Measurements from ENCODE around the gene PDGFRB.

GRCh38 chr5:150188146-150188842 lies 32.6 kb upstream of the PDGFRB start:
- no peak for TF ChIP-seq CTCF (conservative IDR thresholded peaks at IDR 0.05; ENCODE audit: low read depth, low read length)
- no peak for TF ChIP-seq EZH2 (IDR thresholded peaks at IDR 0.05; ENCODE audit: low read length, unreplicated experiment)
- no peak for TF ChIP-seq EZH2phosphoT487 (IDR thresholded peaks at IDR 0.05; ENCODE audit: borderline replicate concordance, low read length)
